ENCODE data around the gene OR51B6. TPM values are rescaled to one million over a fixed set of nuclear protein-coding genes. Genes with fewer than 3 reads are reported as not detected.

The OR51B6 gene
- total RNA-seq, 2 experiments from 2014 or later: not detected

GRCh38 chr11:5369789-5370188 is 18.5 kb downstream of the OR51B6 start:
- Mint-ChIP-seq H3K4me1 (ENCODE audit: low read depth) (no peaks in the 10 kb centered on the region), H3K9me3 (no peaks in the 10 kb centered on the region), H3K36me3 (ENCODE audit: low read depth) (no peaks in the 10 kb centered on the region), H3K4me3 (no peak overlapping the region), H3K27ac (no peak overlapping the region), H3K27me3 (ENCODE audit: low read depth) (peaks cover 12% of the 10 kb centered on the region)
- intact Hi-C loops (cut with micrococcal nuclease): no loop called here
- CTCF ChIA-PET: no interaction called here
- DNase-seq: no peak

GRCh38 chr11:5380740-5381342 is 29.5 kb downstream of the OR51B6 start:
- intact Hi-C loops (cut with micrococcal nuclease): loop anchor here (1.0 to 5.0 kb wide), 4 partner anchors 257 to 755 kb away; partner anchors contain the start of genes OR51D1 and OR52N2
- Mint-ChIP-seq H3K27ac (no peak overlapping the region), H3K4me3 (no peak overlapping the region), H3K27me3 (ENCODE audit: low read depth) (no peaks in the 10 kb centered on the region), H3K4me1 (ENCODE audit: low read depth) (no peaks in the 10 kb centered on the region), H3K9me3 (no peaks in the 10 kb centered on the region), H3K36me3 (ENCODE audit: low read depth) (no peaks in the 10 kb centered on the region)
- CTCF ChIA-PET: interaction anchor here (1.6 kb wide), 1 partner anchor 9 kb away, joined by 3 read pairs; no protein-coding TSS in a partner anchor
- DNase-seq: peak; percentile 52

GRCh38 chr11:5383576-5383975 is 32.3 kb downstream of the OR51B6 start, which contains the start of gene OR51M1:
Gene OR51M1, plus strand, starts transcription at chr11:5383812. Its CDS starts 5,587 bp downstream, at chr11:5389399.
- no peak within 1 kb of the TSS for H3K27ac Mint-ChIP-seq
- H3K4me3 Mint-ChIP-seq: no peak within 1 kb of the TSS
- no peaks in the 10 kb centered on the region for H3K4me1 Mint-ChIP-seq (ENCODE audit: low read depth)
- H3K9me3 Mint-ChIP-seq: no peaks in the 10 kb centered on the region
- H3K27me3 Mint-ChIP-seq (ENCODE audit: low read depth): no peaks in the 10 kb centered on the region
- intact Hi-C loops (cut with micrococcal nuclease): loop anchor here (5.0 kb wide), 1 partner anchor 424 kb away; the partner anchor contains the start of gene OR52N2
- DNase-seq: no peak
- CTCF ChIA-PET: no interaction called here
- H3K36me3 Mint-ChIP-seq (ENCODE audit: low read depth): no peaks in the 10 kb centered on the region

GRCh38 chr11:5384335-5384734 is 33.0 kb downstream of the OR51B6 start:
- H3K4me1 Mint-ChIP-seq (ENCODE audit: low read depth): no peaks in the 10 kb centered on the region
- H3K9me3 Mint-ChIP-seq: no peaks in the 10 kb centered on the region
- H3K36me3 Mint-ChIP-seq (ENCODE audit: low read depth): no peaks in the 10 kb centered on the region
- intact Hi-C loops (cut with micrococcal nuclease): loop anchor here (5.0 kb wide), 1 partner anchor 423 kb away; the partner anchor contains the start of gene OR52N2
- H3K27me3 Mint-ChIP-seq (ENCODE audit: low read depth): no peaks in the 10 kb centered on the region
- CTCF ChIA-PET: no interaction called here
- DNase-seq: no peak
- H3K4me3 Mint-ChIP-seq: no peak overlapping the region
- H3K27ac Mint-ChIP-seq: no peak overlapping the region

- no peaks in the 10 kb centered on the region for H3K36me3 Mint-ChIP-seq (ENCODE audit: low read depth)
- no peak for DNase-seq
- no peaks in the 10 kb centered on the region for H3K27me3 Mint-ChIP-seq (ENCODE audit: low read depth)
- H3K27ac Mint-ChIP-seq: no peak overlapping the region
- no peaks in the 10 kb centered on the region for H3K9me3 Mint-ChIP-seq
- CTCF ChIA-PET: interaction anchor here (0.7 kb wide), 1 partner anchor 9 kb away, joined by 3 read pairs; no protein-coding TSS in a partner anchor
- no peak overlapping the region for H3K4me3 Mint-ChIP-seq
- H3K4me1 Mint-ChIP-seq (ENCODE audit: low read depth): no peaks in the 10 kb centered on the region
- intact Hi-C loops (cut with micrococcal nuclease): no loop called here
These were observed 38.9 kb downstream of the OR51B6 start for GRCh38 chr11:5390210-5390609.

GRCh38 chr11:5394091-5394490 is 42.8 kb downstream of the OR51B6 start:
- CTCF ChIA-PET: no interaction called here
- Mint-ChIP-seq H3K36me3 (ENCODE audit: low read depth) (no peaks in the 10 kb centered on the region), H3K4me3 (no peak overlapping the region), H3K27ac (no peak overlapping the region), H3K4me1 (ENCODE audit: low read depth) (no peaks in the 10 kb centered on the region), H3K9me3 (no peaks in the 10 kb centered on the region), H3K27me3 (ENCODE audit: low read depth) (no peaks in the 10 kb centered on the region)
- intact Hi-C loops (cut with micrococcal nuclease): no loop called here
- DNase-seq: no peak

GRCh38 chr11:5398936-5399335 is 47.6 kb downstream of the OR51B6 start:
- intact Hi-C loops (cut with micrococcal nuclease): no loop called here
- Mint-ChIP-seq H3K36me3 (ENCODE audit: low read depth) (no peaks in the 10 kb centered on the region), H3K9me3 (no peaks in the 10 kb centered on the region), H3K4me1 (ENCODE audit: low read depth) (no peaks in the 10 kb centered on the region), H3K27me3 (ENCODE audit: low read depth) (no peaks in the 10 kb centered on the region), H3K4me3 (no peak overlapping the region), H3K27ac (no peak overlapping the region)
- CTCF ChIA-PET: interaction anchor here (0.7 kb wide), 1 partner anchor 12 kb away, joined by 4 read pairs; no protein-coding TSS in a partner anchor
- no peak for DNase-seq

Other genes with a start within 250 kb of the OR51B6 start
- not detected for gene OR52A5, start 213.2 kb upstream of the OR51B6 start, total RNA-seq
- gene OR52A1, start 196.8 kb upstream of the OR51B6 start, total RNA-seq: not detected
- gene OR51V1, start 150.8 kb upstream of the OR51B6 start, total RNA-seq: not detected
- not detected for gene HBB, start 124.4 kb upstream of the OR51B6 start, total RNA-seq
- gene HBD, start 117.0 kb upstream of the OR51B6 start, total RNA-seq: not detected
- gene HBG1, start 101.7 kb upstream of the OR51B6 start, total RNA-seq: not detected
- not detected for gene HBG2, start 96.7 kb upstream of the OR51B6 start, total RNA-seq
- not detected for gene HBE1, start 81.6 kb upstream of the OR51B6 start, total RNA-seq
- not detected for gene OR51B4, start 49.6 kb upstream of the OR51B6 start, total RNA-seq
- gene OR51B2, start 27.2 kb upstream of the OR51B6 start, total RNA-seq: not detected
- gene OR51B5, start 8.0 kb upstream of the OR51B6 start, total RNA-seq: not detected
- gene OR51M1, start 32.3 kb downstream of the OR51B6 start, total RNA-seq: not detected
- not detected for gene OR51Q1, start 70.6 kb downstream of the OR51B6 start, total RNA-seq
- not detected for gene OR51I1, start 90.0 kb downstream of the OR51B6 start, total RNA-seq
- gene OR51I2, start 97.8 kb downstream of the OR51B6 start, total RNA-seq: not detected
- gene OR52D1, start 137.2 kb downstream of the OR51B6 start, total RNA-seq: not detected
- not detected for gene UBQLN3, start 158.4 kb downstream of the OR51B6 start, total RNA-seq
- under 1 TPM; 0.15 to 0.26 TPM for gene UBQLNL, start 165.2 kb downstream of the OR51B6 start, total RNA-seq
- gene OR52H1, start 197.0 kb downstream of the OR51B6 start, total RNA-seq: not detected
- gene OR52B6, start 229.4 kb downstream of the OR51B6 start, total RNA-seq: not detected
- 1 to 10 TPM; 2.1 to 2.6 TPM for gene TRIM6, start 245.1 kb downstream of the OR51B6 start, total RNA-seq

Data from activated naive CD4-positive, alpha-beta T cell treated with anti-CD3 and anti-CD28 coated beads for 36 hours (primary cell).